Neural progenitor cell (in vitro differentiated cells): ENCODE measurements around the gene ANKRD30A. TPM values are rescaled to one million over a fixed set of nuclear protein-coding genes. Genes with fewer than 3 reads are reported as not detected.

Experiments used
- DNase-seq: peaks from one replicate; pipeline ENCODE4 v3.0.0-alpha.2; 2016; ENCODE audit warnings: low spot score
- H2AFZ ChIP-seq: fragments of 200-600 bp; sonication (generic); replicated peaks from 2 replicates; pipeline ENCODE4 v1.6.1; 2016; ENCODE audit warnings: antibody characterized with exemption
- H3F3A ChIP-seq: fragments of 200-600 bp; sonication (generic); 2 replicates; pipeline ENCODE4 v1.6.1; 2016; ENCODE audit warnings: antibody characterized with exemption, low read depth
- H3K27ac ChIP-seq: fragments of 200-600 bp; sonication (generic); 2 replicates; pipeline ENCODE4 v1.5.1; 2016; ENCODE audit warnings: mild to moderate bottlenecking
- H3K27me3 ChIP-seq: fragments of 200-600 bp; sonication (generic); 2 replicates; pipeline ENCODE4 v1.6.1; 2016; ENCODE audit warnings: mild to moderate bottlenecking, moderate library complexity
- H3K36me3 ChIP-seq: fragments of 200-600 bp; sonication (generic); 2 replicates; pipeline ENCODE4 v1.5.1; 2016
- H3K4me1 ChIP-seq: fragments of 200-600 bp; sonication (generic); 2 replicates; pipeline ENCODE4 v1.6.1; 2016; ENCODE audit warnings: mixed run types
- H3K4me2 ChIP-seq: fragments of 200-600 bp; sonication (generic); 2 replicates; pipeline ENCODE4 v1.6.1; 2016
- H3K4me3 ChIP-seq: fragments of 200-600 bp; sonication (generic); 2 replicates; pipeline ENCODE4 v1.5.1; 2016
- H3K79me2 ChIP-seq: fragments of 200-600 bp; sonication (generic); 2 replicates; pipeline ENCODE4 v1.6.1; 2016; ENCODE audit warnings: low read depth
- H3K9ac ChIP-seq: fragments of 200-600 bp; sonication (generic); 2 replicates; pipeline ENCODE4 v1.6.1; 2016
- H3K9me3 ChIP-seq: fragments of 200-600 bp; sonication (generic); 2 replicates; pipeline ENCODE4 v1.5.1; 2016; ENCODE audit warnings: low read depth
- H4K20me1 ChIP-seq: fragments of 200-600 bp; sonication (generic); 2 replicates; pipeline ENCODE4 v1.6.1; 2016; ENCODE audit warnings: low read depth
- H3K27ac Mint-ChIP-seq: 3 replicates; pipeline ENCODE4 v1.8.0; 2021; ENCODE audit warnings: mixed read lengths
- H3K27me3 Mint-ChIP-seq: 2 replicates; pipeline ENCODE4 v1.8.0; 2022; ENCODE audit warnings: low read depth, mild to moderate bottlenecking, inconsistent platforms, moderate library complexity, mixed read lengths; ENCODE audit not compliant: insufficient read depth
- H3K36me3 Mint-ChIP-seq: 3 replicates; pipeline ENCODE4 v1.8.0; 2021; ENCODE audit warnings: mixed read lengths
- H3K4me1 Mint-ChIP-seq: 3 replicates; pipeline ENCODE4 v1.8.0; 2021; ENCODE audit warnings: mixed read lengths
- H3K4me3 Mint-ChIP-seq: 3 replicates; pipeline ENCODE4 v1.8.0; 2021; ENCODE audit warnings: mild to moderate bottlenecking, moderate library complexity, mixed read lengths
- H3K9me3 Mint-ChIP-seq: 3 replicates; pipeline ENCODE4 v1.8.0; 2020; ENCODE audit warnings: mixed read lengths
- CTCF ChIP-seq: fragments of 200-600 bp; sonication (generic); IDR thresholded peaks from 2 replicates; pipeline ENCODE4 v1.5.1; 2017; ENCODE audit warnings: antibody characterized with exemption, mild to moderate bottlenecking
- EZH2 ChIP-seq: fragments of 200-600 bp; sonication (generic); IDR thresholded peaks from 2 replicates; pipeline ENCODE4 v1.6.1; 2017; ENCODE audit warnings: antibody characterized with exemption, mild to moderate bottlenecking, moderate library complexity
- EZH2phosphoT487 ChIP-seq: fragments of 200-600 bp; sonication (generic); IDR thresholded peaks from 2 replicates; pipeline ENCODE4 v1.6.1; 2017; ENCODE audit warnings: antibody characterized with exemption
- small RNA-seq: library from RNA; depleted of rRNA; stranded (forward); fragments of <200 nt; gene quantifications from one replicate; pipeline ENCODE3, GENCODE V24; 2015
- total RNA-seq: library from RNA; depleted of rRNA; stranded (reverse); fragments of >200 nt; gene quantifications from 2 replicates; pipeline ENCODE4 v1.2.3, GENCODE V29; 2015; ENCODE audit warnings: low replicate concordance

ANKRD30A gene
- total RNA-seq, 1 donor from 2014 or later = not detected

GRCh38 chr10:37403776-37404175 lies 278.4 kb downstream of the ANKRD30A start:
- Histone ChIP-seq H2AFZ (no peak overlapping the region), H3K4me1 (no peaks in the 10 kb centered on the region), H3K36me3 (no peaks in the 10 kb centered on the region), H3K27ac (no peak overlapping the region), H3K9me3 (peaks cover 6% of the 10 kb centered on the region), H4K20me1 (no peaks in the 10 kb centered on the region), H3K4me3 (no peak overlapping the region), H3K27me3 (no peaks in the 10 kb centered on the region), H3K4me2 (no peak overlapping the region), H3F3A (no peaks in the 10 kb centered on the region), H3K79me2 (no peaks in the 10 kb centered on the region), H3K9ac (no peak overlapping the region)
- no peaks in the 10 kb centered on the region for H3K4me1 Mint-ChIP-seq
- H3K27ac Mint-ChIP-seq = no peak overlapping the region
- H3K36me3 Mint-ChIP-seq = no peaks in the 10 kb centered on the region
- no peak for DNase-seq
- H3K4me3 Mint-ChIP-seq = no peak overlapping the region
- no peak for TF ChIP-seq EZH2phosphoT487
- TF ChIP-seq CTCF = no peak
- TF ChIP-seq EZH2 = no peak
- H3K27me3 Mint-ChIP-seq = no peaks in the 10 kb centered on the region
- H3K9me3 Mint-ChIP-seq = peaks cover 42% of the 10 kb centered on the region

Small RNAs within 50 kb of the gene (small RNA-seq; reads per million reads assigned to genes)
- gene RF00019 (not detected), gene RN7SL314P (not detected), gene RNU6-811P (not detected)
